GM06990 (cell line): ENCODE results near the gene FAM240A.

Experiments used
- DNase-seq: peaks from one replicate; pipeline ENCODE4 v3.0.0-alpha.2; 2011; ENCODE audit not compliant: insufficient read length; ENCODE audit errors: extremely low read depth
- H3K27me3 ChIP-seq: replicated peaks from 2 replicates; pipeline ENCODE4 v1.6.0; 2011; ENCODE audit warnings: low read length; ENCODE audit not compliant: control insufficient read depth, insufficient read depth
- H3K36me3 ChIP-seq: 2 replicates; pipeline ENCODE4 v1.5.1; 2011; ENCODE audit warnings: low read length; ENCODE audit not compliant: control insufficient read depth, insufficient read depth
- H3K4me3 ChIP-seq: replicated peaks from 2 replicates; pipeline ENCODE4 v1.5.1; 2011; ENCODE audit warnings: low read depth, mild to moderate bottlenecking, control low read depth, low read length
- CTCF ChIP-seq: IDR thresholded peaks from 2 replicates; pipeline ENCODE4 v1.5.1; 2011; ENCODE audit warnings: low read length, control low read depth, mild to moderate bottlenecking, inconsistent platforms; ENCODE audit not compliant: insufficient read depth, poor library complexity, severe bottlenecking

FAM240A gene

GRCh38 chr3:46626039-46626438, 13.7 kb downstream of the FAM240A start:
- Histone ChIP-seq H3K27me3 (no peaks in the 10 kb centered on the region), H3K4me3 (no peak overlapping the region), H3K36me3 (no peaks in the 10 kb centered on the region)
- no peak for TF ChIP-seq CTCF
- no peak for DNase-seq

GRCh38 chr3:46627078-46627477, 14.8 kb downstream of the FAM240A start:
- H3K36me3 ChIP-seq = no peaks in the 10 kb centered on the region
- no peak overlapping the region for H3K4me3 ChIP-seq
- H3K27me3 ChIP-seq = no peaks in the 10 kb centered on the region
- TF ChIP-seq CTCF = no peak
- no peak for DNase-seq

- TF ChIP-seq CTCF = no peak
- no peak overlapping the region for H3K4me3 ChIP-seq
- no peak for DNase-seq
- no peaks in the 10 kb centered on the region for H3K27me3 ChIP-seq
- H3K36me3 ChIP-seq = no peaks in the 10 kb centered on the region
These were observed 16.6 kb downstream of the FAM240A start for GRCh38 chr3:46628901-46629369.

- no peaks in the 10 kb centered on the region for H3K27me3 ChIP-seq
- no peaks in the 10 kb centered on the region for H3K36me3 ChIP-seq
- TF ChIP-seq CTCF = peak; percentile 100
- peak; percentile 78 for DNase-seq
- 0 out of 2 replicates have a peak overlapping the region, but pooled peaks have one; percentile 0 for H3K4me3 ChIP-seq
These were observed 17.5 kb downstream of the FAM240A start for GRCh38 chr3:46629551-46630517.

- no peak overlapping the region for H3K4me3 ChIP-seq
- H3K36me3 ChIP-seq = no peaks in the 10 kb centered on the region
- no peak for DNase-seq
- H3K27me3 ChIP-seq = no peaks in the 10 kb centered on the region
- no peak for TF ChIP-seq CTCF
These were observed 20.5 kb downstream of the FAM240A start for GRCh38 chr3:46632792-46633191.
